ENCODE measurements around the gene BRD4.

BRD4 gene

DNA sequence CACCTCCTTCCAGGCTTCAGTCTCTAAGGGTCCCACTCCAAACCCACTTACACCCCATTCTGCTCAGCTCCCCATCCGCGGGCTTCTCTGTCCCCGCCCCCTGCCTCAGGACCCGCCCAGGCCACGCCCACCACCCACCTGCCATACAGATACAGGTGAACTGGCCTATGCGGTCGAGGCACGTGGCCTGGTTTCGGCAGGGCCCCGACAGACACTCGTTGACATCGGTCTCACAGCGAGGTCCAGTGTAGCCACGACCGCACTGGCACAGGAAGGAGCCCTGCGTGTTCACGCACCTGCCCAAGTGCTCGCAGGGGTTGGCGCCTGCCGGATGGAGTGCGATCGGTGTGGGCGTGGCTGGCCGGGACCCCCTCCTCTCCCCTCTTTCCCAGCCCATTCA, 143.5 kb downstream of the BRD4 start:
- H3K4me3 ChIP-seq (ENCODE audit: low read length): no peak overlapping the region
- no peak for DNase-seq (ENCODE audit: low read depth)
- no peak for TF ChIP-seq CTCF (conservative IDR thresholded peaks at IDR 0.05; ENCODE audit: low read depth, low read length)

GRCh38 chr19:15187026-15188007, 145.0 kb downstream of the BRD4 start:
- DNase-seq (ENCODE audit: low read depth): no peak
- no peak for TF ChIP-seq CTCF (conservative IDR thresholded peaks at IDR 0.05; ENCODE audit: low read depth, low read length)
- H3K4me3 ChIP-seq (ENCODE audit: low read length): no peak overlapping the region

All from retinal pigment epithelial cell (primary cell).